ENCODE results near the gene GATB. TPM values are rescaled to one million over a fixed set of nuclear protein-coding genes. Genes with fewer than 3 reads are reported as not detected.

The GATB gene
- total and polyA plus RNA-seq, 2 experiments from 2014 or later, result 17.7 to 18.9 TPM

DNA sequence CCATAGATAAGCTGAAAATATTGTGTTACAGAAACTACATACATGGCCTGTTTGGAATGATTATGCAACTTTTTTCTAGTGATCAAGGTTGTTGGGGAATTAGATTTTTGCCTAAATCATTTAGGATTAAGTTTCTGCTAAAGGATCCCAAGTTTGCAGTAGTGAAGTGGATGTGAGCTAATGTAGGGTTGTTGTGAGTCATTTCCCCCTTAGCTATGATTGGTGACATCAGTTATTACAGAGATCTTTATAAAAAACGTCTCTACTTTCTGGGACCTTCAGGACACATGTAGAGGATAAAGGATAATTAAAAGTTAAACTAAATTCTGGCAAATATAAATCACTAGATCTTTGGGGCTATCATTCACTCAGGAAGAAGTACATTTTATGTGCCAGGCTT lies 133.3 kb downstream of the GATB start:
- Histone ChIP-seq H3K27me3 (ENCODE audit: insufficient read depth) (no peaks in the 10 kb centered on the region), H3K36me3 (ENCODE audit: insufficient read depth) (no peaks in the 10 kb centered on the region), H3K27ac (ENCODE audit: low read depth) (no peak overlapping the region), H3K4me1 (ENCODE audit: insufficient read depth) (peaks cover 6% of the 10 kb centered on the region), H2AFZ (no peak overlapping the region), H3K4me2 (no peak overlapping the region), H3K79me2 (replicated peaks; ENCODE audit: insufficient read depth) (peaks cover 3% of the 10 kb centered on the region; the same call in 1 of the 2 replicates), H3K9me2 (ENCODE audit: insufficient read depth) (no peaks in the 10 kb centered on the region), H3F3A (replicated peaks; ENCODE audit: low read depth) (no peaks in the 10 kb centered on the region), H3K4me3 (no peak overlapping the region), H4K20me1 (replicated peaks; ENCODE audit: insufficient read depth) (no peaks in the 10 kb centered on the region; the same call in 1 of the 2 replicates)
- H3K4me1 Mint-ChIP-seq, result peaks cover 15% of the 10 kb centered on the region
- H3K27me3 Mint-ChIP-seq (ENCODE audit: insufficient read depth, low read depth, poor library complexity), result no peaks in the 10 kb centered on the region
- H3K36me3 Mint-ChIP-seq (ENCODE audit: low read depth), result no peaks in the 10 kb centered on the region
- H3K9me3 Mint-ChIP-seq, result no peaks in the 10 kb centered on the region
- DNase-seq (ENCODE audit: low spot score) (no peak), ATAC-seq (no peak)
- TF ChIP-seq STAT1 (IDR thresholded peaks at IDR 0.05; ENCODE audit: unreplicated experiment) (no peak), NANOG (IDR thresholded peaks at IDR 0.05; ENCODE audit: borderline replicate concordance) (no peak), ZNF331 (CRISPR knock-in tag; IDR thresholded peaks at IDR 0.05; ENCODE audit: low read depth) (no peak), ZNF114 (CRISPR knock-in tag; IDR thresholded peaks at IDR 0.05) (no peak), POLR2AphosphoS5 (IDR thresholded peaks at IDR 0.05; ENCODE audit: low read depth) (no peak), EZH2phosphoT487 (IDR thresholded peaks at IDR 0.05; ENCODE audit: unreplicated experiment) (no peak), CTCF (conservative IDR thresholded peaks at IDR 0.05; ENCODE audit: low read depth in 2 of 2) (no peak), REST (IDR thresholded peaks at IDR 0.05; ENCODE audit: unreplicated experiment) (no peak), CREB1 (CRISPR knock-in tag; IDR thresholded peaks at IDR 0.05; ENCODE audit: low read depth) (no peak), ETS1 (IDR thresholded peaks at IDR 0.05) (no peak), JUNB (IDR thresholded peaks at IDR 0.05; ENCODE audit: unreplicated experiment) (no peak), EZH2 (IDR thresholded peaks at IDR 0.05; ENCODE audit: low read depth, unreplicated experiment) (no peak)
- TF ChIP-seq, protein P1, sequence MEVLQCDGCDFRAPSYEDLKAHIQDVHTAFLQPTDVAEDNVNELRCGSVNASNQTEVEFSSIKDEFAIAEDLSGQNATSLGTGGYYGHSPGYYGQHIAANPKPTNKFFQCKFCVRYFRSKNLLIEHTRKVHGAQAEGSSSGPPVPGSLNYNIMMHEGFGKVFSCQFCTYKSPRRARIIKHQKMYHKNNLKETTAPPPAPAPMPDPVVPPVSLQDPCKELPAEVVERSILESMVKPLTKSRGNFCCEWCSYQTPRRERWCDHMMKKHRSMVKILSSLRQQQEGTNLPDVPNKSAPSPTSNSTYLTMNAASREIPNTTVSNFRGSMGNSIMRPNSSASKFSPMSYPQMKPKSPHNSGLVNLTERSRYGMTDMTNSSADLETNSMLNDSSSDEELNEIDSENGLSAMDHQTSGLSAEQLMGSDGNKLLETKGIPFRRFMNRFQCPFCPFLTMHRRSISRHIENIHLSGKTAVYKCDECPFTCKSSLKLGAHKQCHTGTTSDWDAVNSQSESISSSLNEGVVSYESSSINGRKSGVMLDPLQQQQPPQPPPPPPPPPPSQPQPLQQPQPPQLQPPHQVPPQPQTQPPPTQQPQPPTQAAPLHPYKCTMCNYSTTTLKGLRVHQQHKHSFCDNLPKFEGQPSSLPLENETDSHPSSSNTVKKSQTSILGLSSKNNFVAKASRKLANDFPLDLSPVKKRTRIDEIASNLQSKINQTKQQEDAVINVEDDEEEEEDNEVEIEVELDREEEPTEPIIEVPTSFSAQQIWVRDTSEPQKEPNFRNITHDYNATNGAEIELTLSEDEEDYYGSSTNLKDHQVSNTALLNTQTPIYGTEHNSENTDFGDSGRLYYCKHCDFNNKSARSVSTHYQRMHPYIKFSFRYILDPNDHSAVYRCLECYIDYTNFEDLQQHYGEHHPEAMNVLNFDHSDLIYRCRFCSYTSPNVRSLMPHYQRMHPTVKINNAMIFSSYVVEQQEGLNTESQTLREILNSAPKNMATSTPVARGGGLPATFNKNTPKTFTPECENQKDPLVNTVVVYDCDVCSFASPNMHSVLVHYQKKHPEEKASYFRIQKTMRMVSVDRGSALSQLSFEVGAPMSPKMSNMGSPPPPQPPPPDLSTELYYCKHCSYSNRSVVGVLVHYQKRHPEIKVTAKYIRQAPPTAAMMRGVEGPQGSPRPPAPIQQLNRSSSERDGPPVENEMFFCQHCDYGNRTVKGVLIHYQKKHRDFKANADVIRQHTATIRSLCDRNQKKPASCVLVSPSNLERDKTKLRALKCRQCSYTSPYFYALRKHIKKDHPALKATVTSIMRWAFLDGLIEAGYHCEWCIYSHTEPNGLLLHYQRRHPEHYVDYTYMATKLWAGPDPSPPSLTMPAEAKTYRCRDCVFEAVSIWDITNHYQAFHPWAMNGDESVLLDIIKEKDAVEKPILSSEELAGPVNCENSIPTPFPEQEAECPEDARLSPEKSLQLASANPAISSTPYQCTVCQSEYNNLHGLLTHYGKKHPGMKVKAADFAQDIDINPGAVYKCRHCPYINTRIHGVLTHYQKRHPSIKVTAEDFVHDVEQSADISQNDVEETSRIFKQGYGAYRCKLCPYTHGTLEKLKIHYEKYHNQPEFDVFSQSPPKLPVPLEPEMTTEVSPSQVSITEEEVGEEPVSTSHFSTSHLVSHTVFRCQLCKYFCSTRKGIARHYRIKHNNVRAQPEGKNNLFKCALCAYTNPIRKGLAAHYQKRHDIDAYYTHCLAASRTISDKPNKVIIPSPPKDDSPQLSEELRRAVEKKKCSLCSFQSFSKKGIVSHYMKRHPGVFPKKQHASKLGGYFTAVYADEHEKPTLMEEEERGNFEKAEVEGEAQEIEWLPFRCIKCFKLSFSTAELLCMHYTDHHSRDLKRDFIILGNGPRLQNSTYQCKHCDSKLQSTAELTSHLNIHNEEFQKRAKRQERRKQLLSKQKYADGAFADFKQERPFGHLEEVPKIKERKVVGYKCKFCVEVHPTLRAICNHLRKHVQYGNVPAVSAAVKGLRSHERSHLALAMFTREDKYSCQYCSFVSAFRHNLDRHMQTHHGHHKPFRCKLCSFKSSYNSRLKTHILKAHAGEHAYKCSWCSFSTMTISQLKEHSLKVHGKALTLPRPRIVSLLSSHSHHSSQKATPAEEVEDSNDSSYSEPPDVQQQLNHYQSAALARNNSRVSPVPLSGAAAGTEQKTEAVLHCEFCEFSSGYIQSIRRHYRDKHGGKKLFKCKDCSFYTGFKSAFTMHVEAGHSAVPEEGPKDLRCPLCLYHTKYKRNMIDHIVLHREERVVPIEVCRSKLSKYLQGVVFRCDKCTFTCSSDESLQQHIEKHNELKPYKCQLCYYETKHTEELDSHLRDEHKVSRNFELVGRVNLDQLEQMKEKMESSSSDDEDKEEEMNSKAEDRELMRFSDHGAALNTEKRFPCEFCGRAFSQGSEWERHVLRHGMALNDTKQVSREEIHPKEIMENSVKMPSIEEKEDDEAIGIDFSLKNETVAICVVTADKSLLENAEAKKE (CRISPR knock-in tag; IDR thresholded peaks at IDR 0.05), result no peak
- no peak overlapping the region for H3K27ac Mint-ChIP-seq
- no peak overlapping the region for H3K4me3 Mint-ChIP-seq
